ENCODE measurements around the gene POC5. TPM values are rescaled to one million over a fixed set of nuclear protein-coding genes. Genes with fewer than 3 reads are reported as not detected.

The POC5 gene
- total RNA-seq, 4 donors from 2014 or later, result 11.4 to 39.9 (median 15.0) TPM

GRCh38 chr5:75677607-75678006 lies 39.6 kb downstream of the POC5 start:
- WGBS, 2 donors, result 20 to 21% methylated on average over 1 of the region's 1 CpG

GRCh38 chr5:75675783-75676182 lies 41.5 kb downstream of the POC5 start:
- no peak overlapping the region for H3K27ac ChIP-seq
- H3K4me3 ChIP-seq, result no peak overlapping the region
- peaks cover 0 to 4% (median 0%) of the 10 kb centered on the region in 4 donors for H3K4me1 ChIP-seq
- H3K36me3 ChIP-seq, result peaks cover 0 to 32% (median 0%) of the 10 kb centered on the region in 3 donors
- H3K27me3 ChIP-seq, result no peaks in the 10 kb centered on the region
- H3K9me3 ChIP-seq, result no peaks in the 10 kb centered on the region
- no peak for TF ChIP-seq CTCF (IDR thresholded peaks at IDR 0.05)
- no peak for TF ChIP-seq POLR2A (IDR thresholded peaks at IDR 0.05)
- TF ChIP-seq EP300 (IDR thresholded peaks at IDR 0.05), result no peak
- DNase-seq (ENCODE audit: low spot score in 2 of 2), result no peak
- 96 to 98% methylated on average over 1 of the region's 1 CpG for WGBS, 2 donors

More at GRCh38 chr5:75677607-75678006, 39.6 kb downstream of the POC5 start:
- no peak for TF ChIP-seq CTCF (IDR thresholded peaks at IDR 0.05)
- no peak for TF ChIP-seq EP300 (IDR thresholded peaks at IDR 0.05)
- no peak for TF ChIP-seq POLR2A (IDR thresholded peaks at IDR 0.05)
- H3K27me3 ChIP-seq, result no peaks in the 10 kb centered on the region
- H3K4me1 ChIP-seq, result peaks cover 0 to 4% (median 0%) of the 10 kb centered on the region in 4 donors
- no peak overlapping the region for H3K4me3 ChIP-seq
- no peak for DNase-seq (ENCODE audit: low spot score in 2 of 2)
- H3K27ac ChIP-seq, result peak overlapping the region in 2 of 4 donors; percentile 2 to 50
- H3K36me3 ChIP-seq, result peaks cover 0 to 33% (median 0%) of the 10 kb centered on the region in 3 donors
- no peaks in the 10 kb centered on the region for H3K9me3 ChIP-seq

- no peak for DNase-seq (ENCODE audit: low spot score in 2 of 2)
- Histone ChIP-seq H3K27ac (no peak overlapping the region), H3K4me1 (peaks cover 0 to 12% (median 0%) of the 10 kb centered on the region in 4 donors), H3K36me3 (peaks cover 0 to 32% (median 0%) of the 10 kb centered on the region in 3 donors), H3K4me3 (no peak overlapping the region), H3K9me3 (no peaks in the 10 kb centered on the region), H3K27me3 (no peaks in the 10 kb centered on the region)
- TF ChIP-seq EP300 (IDR thresholded peaks at IDR 0.05) (no peak), POLR2A (IDR thresholded peaks at IDR 0.05) (no peak), CTCF (IDR thresholded peaks at IDR 0.05) (no peak)
- WGBS, 2 donors, result 78 to 84% methylated on average over 3 of the region's 3 CpGs
These were observed 44.6 kb downstream of the POC5 start for GRCh38 chr5:75672616-75673015.

GRCh38 chr5:75671506-75671905 lies 45.7 kb downstream of the POC5 start:
- Histone ChIP-seq H3K27me3 (no peaks in the 10 kb centered on the region), H3K9me3 (no peaks in the 10 kb centered on the region), H3K4me3 (no peak overlapping the region), H3K36me3 (peaks cover 0 to 32% (median 0%) of the 10 kb centered on the region in 3 donors), H3K4me1 (peaks cover 0 to 12% (median 0%) of the 10 kb centered on the region in 4 donors), H3K27ac (no peak overlapping the region)
- TF ChIP-seq POLR2A (IDR thresholded peaks at IDR 0.05), result no peak
- TF ChIP-seq CTCF (IDR thresholded peaks at IDR 0.05), result no peak
- TF ChIP-seq EP300 (IDR thresholded peaks at IDR 0.05), result no peak
- 51 to 69% methylated on average over 2 of the region's 2 CpGs for WGBS, 2 donors
- DNase-seq (ENCODE audit: low spot score in 2 of 2), result no peak

- Histone ChIP-seq H3K4me1 (peaks cover 0 to 12% (median 0%) of the 10 kb centered on the region in 4 donors), H3K4me3 (no peak overlapping the region), H3K27me3 (no peaks in the 10 kb centered on the region), H3K9me3 (no peaks in the 10 kb centered on the region), H3K36me3 (peaks cover 0 to 29% (median 0%) of the 10 kb centered on the region in 3 donors), H3K27ac (no peak overlapping the region)
- WGBS, 2 donors, result 64 to 67% methylated on average over 3 of the region's 3 CpGs
- TF ChIP-seq POLR2A (IDR thresholded peaks at IDR 0.05) (no peak), CTCF (IDR thresholded peaks at IDR 0.05) (no peak), EP300 (IDR thresholded peaks at IDR 0.05) (no peak)
- no peak for DNase-seq (ENCODE audit: low spot score in 2 of 2)
These were observed 46.7 kb downstream of the POC5 start for GRCh38 chr5:75670577-75670976.
